GM12878 (cell line): Measurements from ENCODE around the gene SLC35E3. TPM values are rescaled to one million over a fixed set of nuclear protein-coding genes. Genes with fewer than 3 reads are reported as not detected.

Experiments
- ATAC-seq: fragments of 200-7000 bp; cut with Tn5 transposase; 3 replicates; pipeline ENCODE4 v1.9.1; 2020; ENCODE audit warnings: mild to moderate bottlenecking, moderate library complexity
- BruUV-seq: library from RNA; stranded (reverse); fragments of 400-500 nt; replicated peaks from 2 replicates; lab custom pipeline; 2021; lab: Mats Ljungman, UMichigan
- CTCF ChIA-PET: fragments of 300-600 bp; sonication (Branson Sonifier 250); formaldehyde crosslinking; extraction: SDS; loops from one replicate; lab custom pipeline; 2021; ENCODE audit warnings: inconsistent platforms; lab: Yijun Ruan, JAX
- POLR2A ChIA-PET: fragments of 350-600 bp; formaldehyde crosslinking; extraction: SDS; loops from one replicate; lab custom pipeline; 2021; ENCODE audit warnings: inconsistent platforms; lab: Charles Lee
- RAD21 ChIA-PET: fragments of 300-600 bp; sonication (Branson Sonifier 250); formaldehyde crosslinking; loops from one replicate; lab custom pipeline; 2023; ENCODE audit warnings: antibody characterized with exemption; ENCODE audit not compliant: unreplicated experiment; lab: Charles Lee
- SMC1A ChIA-PET: fragments of 300-600 bp; sonication (Branson Sonifier 250); formaldehyde crosslinking; loops from one replicate; lab custom pipeline; 2023; ENCODE audit not compliant: unreplicated experiment, uncharacterized antibody; lab: Charles Lee
- DNase-seq: peaks from one replicate; pipeline ENCODE4 v3.0.0-alpha.2; 2011; ENCODE audit warnings: low read depth, low spot score
- FAIRE-seq: peaks from 3 replicates; lab custom pipeline; 2011; peaks lifted over from hg19 to GRCh38; lab: Jason Lieb, UNC
- H2AFZ ChIP-seq: 2 replicates; pipeline ENCODE4 v1.6.0; 2011; ENCODE audit warnings: low read depth, low read length, control low read depth; ENCODE audit not compliant: control insufficient read depth
- H3K27ac ChIP-seq: 2 replicates; pipeline ENCODE4 v1.5.1; 2011; ENCODE audit warnings: control low read depth; ENCODE audit not compliant: control insufficient read depth, insufficient read depth
- H3K27me3 ChIP-seq, 2 experiments: replicated peaks in 1 of 2; 2 replicates each; pipeline versions ENCODE4 v1.6.0 to v1.6.1; 2011; ENCODE audit warnings: low read length in 1 of 2; ENCODE audit not compliant: control insufficient read depth in 2 of 2, insufficient read depth in 2 of 2
- H3K36me3 ChIP-seq, 2 experiments: 2 replicates each; pipeline ENCODE4 v1.5.1; 2011; ENCODE audit warnings: low read length in 1 of 2; ENCODE audit not compliant: control insufficient read depth in 2 of 2, insufficient read depth in 2 of 2
- H3K4me1 ChIP-seq: 2 replicates; pipeline ENCODE4 v1.6.1; 2011; ENCODE audit warnings: mild to moderate bottlenecking, low read length, moderate library complexity, mixed read lengths; ENCODE audit not compliant: control insufficient read depth, insufficient read depth
- H3K4me2 ChIP-seq: 2 replicates; pipeline ENCODE4 v1.6.0; 2011; ENCODE audit warnings: control low read depth; ENCODE audit not compliant: control insufficient read depth, insufficient read depth
- H3K4me3 ChIP-seq: fragments of 200-600 bp; sonication (generic); 2 replicates; pipeline ENCODE4 v1.5.1; 2016
- H3K79me2 ChIP-seq: 2 replicates; pipeline ENCODE4 v1.6.0; 2011; ENCODE audit warnings: low read length; ENCODE audit not compliant: control insufficient read depth, insufficient read depth
- H3K9ac ChIP-seq: 2 replicates; pipeline ENCODE4 v1.8.0; 2011; ENCODE audit warnings: low read length, control low read depth, mixed read lengths; ENCODE audit not compliant: control insufficient read depth, insufficient read depth
- H3K9me3 ChIP-seq: replicated peaks from 3 replicates; pipeline ENCODE4 v1.5.1; 2011; ENCODE audit warnings: mild to moderate bottlenecking, low read length; ENCODE audit not compliant: control insufficient read depth, insufficient read depth
- H4K20me1 ChIP-seq: 2 replicates; pipeline ENCODE4 v1.6.0; 2011; ENCODE audit not compliant: control insufficient read depth, insufficient read depth
- BCL11A ChIP-seq: IDR thresholded peaks from 2 replicates; pipeline ENCODE4 v1.6.1; 2011; ENCODE audit warnings: low read depth, low read length
- BHLHE40 ChIP-seq, 2 experiments: fragments of 450-650 bp in 1 of 2; IDR thresholded peaks; 2 replicates each; pipeline ENCODE4 v1.6.1; 2011 to 2017; ENCODE audit warnings: low read depth in 2 of 2, borderline replicate concordance in 1 of 2, improper control_type of control experiment in 1 of 2, low read length in 1 of 2, mild to moderate bottlenecking in 1 of 2
- CHD2 ChIP-seq: IDR thresholded peaks from 2 replicates; pipeline ENCODE4 v1.6.1; 2011; ENCODE audit warnings: low read depth, low read length, improper control_type of control experiment, borderline replicate concordance
- IKZF2 ChIP-seq, 2 experiments: fragments of 450-650 bp; IDR thresholded peaks; 2 replicates each; pipeline ENCODE4 v1.6.1; 2017; ENCODE audit warnings: mild to moderate bottlenecking in 2 of 2, moderate library complexity in 2 of 2
- MXI1 ChIP-seq: fragments of 150-350 bp; IDR thresholded peaks from 2 replicates; pipeline ENCODE4 v1.6.1; 2011; ENCODE audit warnings: low read depth, mild to moderate bottlenecking, inconsistent platforms, low read length, improper control_type of control experiment
- NBN ChIP-seq: fragments of 450-650 bp; IDR thresholded peaks from 2 replicates; pipeline ENCODE4 v1.6.1; 2016
- NR2F1 ChIP-seq: fragments of 450-650 bp; conservative IDR thresholded peaks from 2 replicates; pipeline ENCODE4 v1.6.1; 2017; ENCODE audit warnings: mild to moderate bottlenecking
- RBBP5 ChIP-seq: fragments of 200-600 bp; sonication (generic); conservative IDR thresholded peaks from 2 replicates; pipeline ENCODE4 v1.6.1; 2016
- RCOR1 ChIP-seq: conservative IDR thresholded peaks from 2 replicates; pipeline ENCODE4 v1.6.1; 2012; ENCODE audit warnings: low read depth, low read length, improper control_type of control experiment
- SPI1 ChIP-seq: IDR thresholded peaks from 2 replicates; pipeline ENCODE4 v1.6.1; 2011; ENCODE audit warnings: low read depth, mild to moderate bottlenecking, low read length, moderate library complexity, borderline replicate concordance; ENCODE audit not compliant: insufficient read depth
- TAF1 ChIP-seq: IDR thresholded peaks from 2 replicates; pipeline ENCODE4 v1.6.1; 2011; ENCODE audit warnings: mild to moderate bottlenecking, low read depth, low read length, borderline replicate concordance
- WGBS: methylation state at CpG from one replicate; pipeline ENCODE4 v1.1.6; 2016; ENCODE audit warnings: low lambda C conversion rate; ENCODE audit not compliant: insufficient replicate concordance, insufficient coverage; ENCODE audit errors: missing lambda C conversion rate; 5-methylcytosine and 5-hydroxymethylcytosine counted together
- in situ Hi-C: fragments of 300-500 bp; cut with MboI; formaldehyde crosslinking; loops from 9 replicates; pipeline ENCODE4 v1.14.3; 2018; ENCODE audit warnings: mixed read lengths
- intact Hi-C: fragments of 100-400 bp; cut with micrococcal nuclease; formaldehyde crosslinking; loops from one replicate; pipeline ENCODE4 v1.14.2; 2022; ENCODE audit not compliant: unreplicated experiment
- polyA plus RNA-seq, 11 experiments: library from polyadenylated mRNA; depleted of rRNA in 4 of 11; unstranded in 6 of 11; stranded (reverse) in 5 of 11; fragments of >200 nt; fragmentation: Nextera tagmentation in 4 of 11; fragmentation: Illumina TruSeq in 1 of 11; extraction: Ambion mirVana in 4 of 11; extraction: Trizol in 1 of 11; gene quantifications; 1 replicate in 1 of 11; 2 replicates in 10 of 11; pipeline versions ENCODE4 v1.2.1 to v1.2.3, GENCODE V29; 2011 to 2016; ENCODE audit warnings: inconsistent platforms in 2 of 11, missing spikeins in 2 of 11, low read depth in 1 of 11
- total RNA-seq, 4 experiments: library from RNA; depleted of rRNA in 3 of 4; stranded (reverse); fragments of >200 nt in 3 of 4; fragmentation: Illumina TruSeq in 1 of 4; extraction: Trizol in 1 of 4; gene quantifications; 2 replicates each; pipeline versions ENCODE4 v1.2.1 to v1.2.3, GENCODE V29; 2013 to 2021
- TF ChIP-seq, protein P1 (sequence below): fragments of 150-350 bp; IDR thresholded peaks from 2 replicates; pipeline ENCODE4 v1.6.1; 2016; ENCODE audit warnings: low read depth, low read length
- TF ChIP-seq, protein P2 (sequence below): fragments of 450-650 bp; IDR thresholded peaks from 2 replicates; pipeline ENCODE4 v1.6.1; 2017; ENCODE audit warnings: mild to moderate bottlenecking, moderate library complexity
- TF ChIP-seq, protein P3 (sequence below): IDR thresholded peaks from 2 replicates; pipeline ENCODE4 v1.6.1; 2012; ENCODE audit warnings: mild to moderate bottlenecking, low read depth, low read length

The SLC35E3 gene
- total and polyA plus RNA-seq, 10 of the 15 experiments (the other 5 are each of a cell fraction or from before 2014, with no cell fraction given) = 3.6 to 19.8 (median 6.1) TPM

DNA sequence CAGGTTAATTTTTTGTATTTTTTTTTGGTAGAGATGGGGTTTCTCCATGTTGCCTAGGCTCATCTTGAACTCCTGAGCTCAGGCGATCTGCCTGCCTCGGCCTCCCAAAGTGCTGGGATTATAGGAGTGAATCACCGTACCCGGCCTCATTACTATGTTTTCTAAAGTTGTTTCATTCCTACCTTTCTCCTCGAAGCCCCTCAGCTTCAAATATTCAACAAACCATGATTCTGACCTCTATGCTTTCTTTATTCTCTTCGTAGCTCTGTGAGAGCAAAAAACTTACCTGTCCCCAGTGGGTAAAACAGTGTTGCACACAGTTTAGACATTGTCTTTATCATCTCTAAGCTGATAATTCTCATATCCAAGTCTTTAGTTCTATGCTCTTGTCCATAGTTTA lies 35.8 kb downstream of the SLC35E3 start:
- RAD21 ChIA-PET = no interaction called here
- in situ Hi-C loops = no loop called here
- no peak for TF ChIP-seq SPI1
- TF ChIP-seq RCOR1 = no peak
- TF ChIP-seq IKZF2 (IDR thresholded peaks at IDR 0.05) = no peak
- TF ChIP-seq CHD2 = no peak
- TF ChIP-seq BHLHE40 (IDR thresholded peaks at IDR 0.05; ENCODE audit: borderline replicate concordance in 1 of 2, low read depth in 2 of 2, low read length in 1 of 2) = no peak
- TF ChIP-seq MXI1 = no peak
- no peak for TF ChIP-seq BCL11A
- TF ChIP-seq NBN = no peak
- TF ChIP-seq, protein P1, sequence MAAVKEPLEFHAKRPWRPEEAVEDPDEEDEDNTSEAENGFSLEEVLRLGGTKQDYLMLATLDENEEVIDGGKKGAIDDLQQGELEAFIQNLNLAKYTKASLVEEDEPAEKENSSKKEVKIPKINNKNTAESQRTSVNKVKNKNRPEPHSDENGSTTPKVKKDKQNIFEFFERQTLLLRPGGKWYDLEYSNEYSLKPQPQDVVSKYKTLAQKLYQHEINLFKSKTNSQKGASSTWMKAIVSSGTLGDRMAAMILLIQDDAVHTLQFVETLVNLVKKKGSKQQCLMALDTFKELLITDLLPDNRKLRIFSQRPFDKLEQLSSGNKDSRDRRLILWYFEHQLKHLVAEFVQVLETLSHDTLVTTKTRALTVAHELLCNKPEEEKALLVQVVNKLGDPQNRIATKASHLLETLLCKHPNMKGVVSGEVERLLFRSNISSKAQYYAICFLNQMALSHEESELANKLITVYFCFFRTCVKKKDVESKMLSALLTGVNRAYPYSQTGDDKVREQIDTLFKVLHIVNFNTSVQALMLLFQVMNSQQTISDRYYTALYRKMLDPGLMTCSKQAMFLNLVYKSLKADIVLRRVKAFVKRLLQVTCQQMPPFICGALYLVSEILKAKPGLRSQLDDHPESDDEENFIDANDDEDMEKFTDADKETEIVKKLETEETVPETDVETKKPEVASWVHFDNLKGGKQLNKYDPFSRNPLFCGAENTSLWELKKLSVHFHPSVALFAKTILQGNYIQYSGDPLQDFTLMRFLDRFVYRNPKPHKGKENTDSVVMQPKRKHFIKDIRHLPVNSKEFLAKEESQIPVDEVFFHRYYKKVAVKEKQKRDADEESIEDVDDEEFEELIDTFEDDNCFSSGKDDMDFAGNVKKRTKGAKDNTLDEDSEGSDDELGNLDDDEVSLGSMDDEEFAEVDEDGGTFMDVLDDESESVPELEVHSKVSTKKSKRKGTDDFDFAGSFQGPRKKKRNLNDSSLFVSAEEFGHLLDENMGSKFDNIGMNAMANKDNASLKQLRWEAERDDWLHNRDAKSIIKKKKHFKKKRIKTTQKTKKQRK = no peak
- no peak for TF ChIP-seq TAF1
- TF ChIP-seq, protein P2, sequence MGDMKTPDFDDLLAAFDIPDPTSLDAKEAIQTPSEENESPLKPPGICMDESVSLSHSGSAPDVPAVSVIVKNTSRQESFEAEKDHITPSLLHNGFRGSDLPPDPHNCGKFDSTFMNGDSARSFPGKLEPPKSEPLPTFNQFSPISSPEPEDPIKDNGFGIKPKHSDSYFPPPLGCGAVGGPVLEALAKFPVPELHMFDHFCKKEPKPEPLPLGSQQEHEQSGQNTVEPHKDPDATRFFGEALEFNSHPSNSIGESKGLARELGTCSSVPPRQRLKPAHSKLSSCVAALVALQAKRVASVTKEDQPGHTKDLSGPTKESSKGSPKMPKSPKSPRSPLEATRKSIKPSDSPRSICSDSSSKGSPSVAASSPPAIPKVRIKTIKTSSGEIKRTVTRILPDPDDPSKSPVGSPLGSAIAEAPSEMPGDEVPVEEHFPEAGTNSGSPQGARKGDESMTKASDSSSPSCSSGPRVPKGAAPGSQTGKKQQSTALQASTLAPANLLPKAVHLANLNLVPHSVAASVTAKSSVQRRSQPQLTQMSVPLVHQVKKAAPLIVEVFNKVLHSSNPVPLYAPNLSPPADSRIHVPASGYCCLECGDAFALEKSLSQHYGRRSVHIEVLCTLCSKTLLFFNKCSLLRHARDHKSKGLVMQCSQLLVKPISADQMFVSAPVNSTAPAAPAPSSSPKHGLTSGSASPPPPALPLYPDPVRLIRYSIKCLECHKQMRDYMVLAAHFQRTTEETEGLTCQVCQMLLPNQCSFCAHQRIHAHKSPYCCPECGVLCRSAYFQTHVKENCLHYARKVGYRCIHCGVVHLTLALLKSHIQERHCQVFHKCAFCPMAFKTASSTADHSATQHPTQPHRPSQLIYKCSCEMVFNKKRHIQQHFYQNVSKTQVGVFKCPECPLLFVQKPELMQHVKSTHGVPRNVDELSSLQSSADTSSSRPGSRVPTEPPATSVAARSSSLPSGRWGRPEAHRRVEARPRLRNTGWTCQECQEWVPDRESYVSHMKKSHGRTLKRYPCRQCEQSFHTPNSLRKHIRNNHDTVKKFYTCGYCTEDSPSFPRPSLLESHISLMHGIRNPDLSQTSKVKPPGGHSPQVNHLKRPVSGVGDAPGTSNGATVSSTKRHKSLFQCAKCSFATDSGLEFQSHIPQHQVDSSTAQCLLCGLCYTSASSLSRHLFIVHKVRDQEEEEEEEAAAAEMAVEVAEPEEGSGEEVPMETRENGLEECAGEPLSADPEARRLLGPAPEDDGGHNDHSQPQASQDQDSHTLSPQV = no peak
- TF ChIP-seq, protein P3, sequence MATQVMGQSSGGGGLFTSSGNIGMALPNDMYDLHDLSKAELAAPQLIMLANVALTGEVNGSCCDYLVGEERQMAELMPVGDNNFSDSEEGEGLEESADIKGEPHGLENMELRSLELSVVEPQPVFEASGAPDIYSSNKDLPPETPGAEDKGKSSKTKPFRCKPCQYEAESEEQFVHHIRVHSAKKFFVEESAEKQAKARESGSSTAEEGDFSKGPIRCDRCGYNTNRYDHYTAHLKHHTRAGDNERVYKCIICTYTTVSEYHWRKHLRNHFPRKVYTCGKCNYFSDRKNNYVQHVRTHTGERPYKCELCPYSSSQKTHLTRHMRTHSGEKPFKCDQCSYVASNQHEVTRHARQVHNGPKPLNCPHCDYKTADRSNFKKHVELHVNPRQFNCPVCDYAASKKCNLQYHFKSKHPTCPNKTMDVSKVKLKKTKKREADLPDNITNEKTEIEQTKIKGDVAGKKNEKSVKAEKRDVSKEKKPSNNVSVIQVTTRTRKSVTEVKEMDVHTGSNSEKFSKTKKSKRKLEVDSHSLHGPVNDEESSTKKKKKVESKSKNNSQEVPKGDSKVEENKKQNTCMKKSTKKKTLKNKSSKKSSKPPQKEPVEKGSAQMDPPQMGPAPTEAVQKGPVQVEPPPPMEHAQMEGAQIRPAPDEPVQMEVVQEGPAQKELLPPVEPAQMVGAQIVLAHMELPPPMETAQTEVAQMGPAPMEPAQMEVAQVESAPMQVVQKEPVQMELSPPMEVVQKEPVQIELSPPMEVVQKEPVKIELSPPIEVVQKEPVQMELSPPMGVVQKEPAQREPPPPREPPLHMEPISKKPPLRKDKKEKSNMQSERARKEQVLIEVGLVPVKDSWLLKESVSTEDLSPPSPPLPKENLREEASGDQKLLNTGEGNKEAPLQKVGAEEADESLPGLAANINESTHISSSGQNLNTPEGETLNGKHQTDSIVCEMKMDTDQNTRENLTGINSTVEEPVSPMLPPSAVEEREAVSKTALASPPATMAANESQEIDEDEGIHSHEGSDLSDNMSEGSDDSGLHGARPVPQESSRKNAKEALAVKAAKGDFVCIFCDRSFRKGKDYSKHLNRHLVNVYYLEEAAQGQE = no peak
- TF ChIP-seq RBBP5 = no peak
- no peak for TF ChIP-seq NR2F1

More for the DNA sequence above, 35.8 kb downstream of the SLC35E3 start:
- FAIRE-seq (no peak), DNase-seq (no peak), ATAC-seq (no peak)
- Histone ChIP-seq H4K20me1 (no peaks in the 10 kb centered on the region), H3K4me3 (no peak overlapping the region), H3K36me3 (no peaks in the 10 kb centered on the region), H2AFZ (no peak overlapping the region), H3K9me3 (no peaks in the 10 kb centered on the region), H3K27me3 (no peaks in the 10 kb centered on the region), H3K4me2 (no peak overlapping the region), H3K9ac (no peak overlapping the region), H3K4me1 (no peaks in the 10 kb centered on the region), H3K79me2 (no peaks in the 10 kb centered on the region), H3K27ac (no peak overlapping the region)
- ChIA-PET POLR2A (interaction anchor here (0.5 to 1.1 kb wide), 2 partner anchors 9 to 137 kb away, joined by 3 read pairs; no protein-coding TSS in a partner anchor), SMC1A (interaction anchor here (0.7 kb wide), 1 partner anchor 12 kb away, joined by 3 read pairs; no protein-coding TSS in a partner anchor), CTCF (interaction anchor here (1.2 to 1.4 kb wide), 2 partner anchors 9 to 26 kb away, joined by 3 to 4 read pairs; no protein-coding TSS in a partner anchor)
- intact Hi-C loops = no loop called here
- 88% methylated on average over 6 of the region's 6 CpGs for WGBS
- BruUV-seq = no TSS peak
